ENCODE measurements around the gene TLL2.

The TLL2 gene

DNA sequence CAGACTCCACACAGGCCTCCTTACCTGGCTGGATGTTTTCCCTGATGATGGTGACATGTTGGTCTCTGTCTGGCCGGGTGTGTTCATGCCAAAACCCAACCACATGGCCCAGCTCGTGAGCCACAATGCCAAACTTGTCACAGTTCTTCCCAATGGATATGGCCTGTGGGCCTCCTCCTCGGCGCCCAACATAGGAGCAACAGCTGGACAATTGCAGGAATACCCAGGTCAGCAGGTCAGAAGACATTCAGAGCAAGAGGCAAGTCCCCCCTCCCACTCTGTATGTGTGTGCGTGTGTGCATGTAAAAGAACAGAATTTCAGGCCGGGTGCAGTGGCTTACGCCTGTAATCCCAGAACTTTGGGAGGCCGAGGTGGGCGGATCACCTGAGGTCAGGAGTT, 91.2 kb downstream of the TLL2 start:
- DNase-seq (ENCODE audit: low spot score), result no peak
- Histone ChIP-seq H3K4me3 (no peak overlapping the region), H3K27ac (no peak overlapping the region)
- TF ChIP-seq, protein P1, sequence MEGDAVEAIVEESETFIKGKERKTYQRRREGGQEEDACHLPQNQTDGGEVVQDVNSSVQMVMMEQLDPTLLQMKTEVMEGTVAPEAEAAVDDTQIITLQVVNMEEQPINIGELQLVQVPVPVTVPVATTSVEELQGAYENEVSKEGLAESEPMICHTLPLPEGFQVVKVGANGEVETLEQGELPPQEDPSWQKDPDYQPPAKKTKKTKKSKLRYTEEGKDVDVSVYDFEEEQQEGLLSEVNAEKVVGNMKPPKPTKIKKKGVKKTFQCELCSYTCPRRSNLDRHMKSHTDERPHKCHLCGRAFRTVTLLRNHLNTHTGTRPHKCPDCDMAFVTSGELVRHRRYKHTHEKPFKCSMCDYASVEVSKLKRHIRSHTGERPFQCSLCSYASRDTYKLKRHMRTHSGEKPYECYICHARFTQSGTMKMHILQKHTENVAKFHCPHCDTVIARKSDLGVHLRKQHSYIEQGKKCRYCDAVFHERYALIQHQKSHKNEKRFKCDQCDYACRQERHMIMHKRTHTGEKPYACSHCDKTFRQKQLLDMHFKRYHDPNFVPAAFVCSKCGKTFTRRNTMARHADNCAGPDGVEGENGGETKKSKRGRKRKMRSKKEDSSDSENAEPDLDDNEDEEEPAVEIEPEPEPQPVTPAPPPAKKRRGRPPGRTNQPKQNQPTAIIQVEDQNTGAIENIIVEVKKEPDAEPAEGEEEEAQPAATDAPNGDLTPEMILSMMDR (IDR thresholded peaks at IDR 0.05), result no peak

DNA sequence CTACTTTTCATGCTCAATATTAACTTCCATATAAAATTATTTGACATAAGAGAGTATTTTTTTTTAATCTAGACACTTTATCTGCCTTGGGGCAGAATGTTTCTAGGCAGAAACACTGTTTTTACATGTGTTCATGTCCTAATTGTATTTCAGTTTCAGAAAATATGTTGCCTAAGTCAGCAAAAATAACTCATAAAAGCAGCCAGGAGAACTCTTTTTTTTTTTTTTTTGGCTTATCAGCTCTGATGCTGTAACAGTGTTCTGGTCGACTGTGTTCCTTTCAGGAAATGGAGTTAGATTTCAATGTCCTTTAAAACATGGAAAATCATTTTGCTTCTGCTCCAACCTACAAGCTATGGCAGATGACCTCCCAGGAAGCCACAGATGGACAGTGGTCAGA, 91.7 kb downstream of the TLL2 start:
- Histone ChIP-seq H3K27ac (no peak overlapping the region), H3K4me3 (no peak overlapping the region)
- DNase-seq (ENCODE audit: low spot score), result no peak
- TF ChIP-seq, protein P1 (IDR thresholded peaks at IDR 0.05), result no peak

DNA sequence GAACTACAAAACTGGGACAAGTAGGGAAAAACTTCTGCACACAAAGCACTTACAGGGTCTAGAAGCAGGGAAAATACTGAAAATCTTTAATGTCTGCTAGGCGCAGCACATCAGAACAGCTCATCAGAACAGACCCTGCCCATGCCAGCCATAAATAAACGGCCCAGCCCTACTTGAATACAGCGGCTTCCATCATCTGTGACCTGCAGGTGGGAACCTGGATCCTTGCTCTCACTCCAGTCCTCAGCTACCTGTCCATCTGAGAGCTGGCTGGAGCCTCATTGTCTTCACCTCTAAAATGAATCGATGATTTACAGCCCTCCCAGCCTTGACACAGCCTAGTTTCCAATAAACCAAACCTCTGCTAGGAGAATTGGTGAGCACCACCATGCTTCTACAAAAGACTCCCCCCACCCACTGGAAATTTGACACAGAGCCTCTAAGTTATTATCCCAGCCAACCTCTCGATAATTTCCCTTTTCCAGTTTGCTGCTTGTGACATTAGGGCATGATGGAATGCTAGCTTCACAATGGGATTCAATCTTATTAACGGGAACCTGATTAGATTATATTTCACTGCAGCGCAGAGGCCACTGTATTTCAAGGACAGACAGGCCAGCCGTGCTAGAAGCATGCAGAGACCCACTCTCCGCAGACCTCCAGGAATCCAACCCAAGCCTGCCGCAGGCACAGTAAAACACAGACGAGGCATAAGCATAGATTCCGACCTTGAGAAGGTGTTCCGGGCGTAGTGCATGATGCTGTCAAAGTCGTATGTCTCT, 93.3 kb downstream of the TLL2 start:
- TF ChIP-seq, protein P1 (IDR thresholded peaks at IDR 0.05), result no peak
- no peak for DNase-seq (ENCODE audit: low spot score)

DNA sequence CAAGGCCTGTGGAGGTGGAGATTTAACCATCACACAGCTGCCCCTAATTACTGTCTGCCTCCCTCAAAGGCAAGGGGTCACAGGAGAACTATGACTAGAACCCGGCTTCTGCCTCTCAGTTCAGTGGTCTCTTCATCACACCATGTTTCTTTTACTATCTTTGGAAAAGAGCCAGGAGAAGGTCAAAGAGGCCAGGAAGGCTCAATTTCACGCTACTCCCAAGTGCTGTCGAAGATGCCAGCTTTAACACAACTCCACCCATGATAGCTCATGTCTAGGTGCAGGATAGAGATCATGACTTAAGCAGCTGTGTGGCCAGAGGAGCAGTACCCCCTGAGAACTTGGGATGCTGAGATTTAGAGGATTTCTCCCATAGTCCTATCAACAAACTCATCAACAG, 94.4 kb downstream of the TLL2 start:
- Histone ChIP-seq H3K27ac (no peak overlapping the region), H3K4me3 (no peak overlapping the region)
- no peak for DNase-seq (ENCODE audit: low spot score)
- TF ChIP-seq, protein P1 (IDR thresholded peaks at IDR 0.05), result no peak

More for the DNA sequence above, 93.3 kb downstream of the TLL2 start:
- H3K27ac ChIP-seq, result no peak overlapping the region
- H3K4me3 ChIP-seq, result no peak overlapping the region

DNA sequence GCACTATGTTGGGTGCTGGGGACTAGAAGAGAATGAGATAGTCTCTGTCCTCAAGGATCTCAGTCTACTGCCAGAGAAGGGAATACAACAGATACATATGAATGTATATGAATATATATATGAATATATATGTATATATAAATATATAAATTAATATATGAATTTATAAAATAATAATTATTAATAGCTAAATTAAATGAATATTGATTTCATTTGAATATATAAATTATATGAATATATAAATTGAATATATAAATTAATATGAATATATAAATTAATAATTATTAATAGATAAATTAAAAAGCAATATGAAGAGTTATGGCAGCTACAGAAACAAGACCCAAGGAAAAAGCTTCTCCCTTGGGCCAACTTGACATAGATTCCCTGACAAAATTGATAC, 95.1 kb downstream of the TLL2 start:
- no peak for DNase-seq (ENCODE audit: low spot score)
- no peak overlapping the region for H3K27ac ChIP-seq
- H3K4me3 ChIP-seq, result no peak overlapping the region
- TF ChIP-seq, protein P1 (IDR thresholded peaks at IDR 0.05), result no peak

DNA sequence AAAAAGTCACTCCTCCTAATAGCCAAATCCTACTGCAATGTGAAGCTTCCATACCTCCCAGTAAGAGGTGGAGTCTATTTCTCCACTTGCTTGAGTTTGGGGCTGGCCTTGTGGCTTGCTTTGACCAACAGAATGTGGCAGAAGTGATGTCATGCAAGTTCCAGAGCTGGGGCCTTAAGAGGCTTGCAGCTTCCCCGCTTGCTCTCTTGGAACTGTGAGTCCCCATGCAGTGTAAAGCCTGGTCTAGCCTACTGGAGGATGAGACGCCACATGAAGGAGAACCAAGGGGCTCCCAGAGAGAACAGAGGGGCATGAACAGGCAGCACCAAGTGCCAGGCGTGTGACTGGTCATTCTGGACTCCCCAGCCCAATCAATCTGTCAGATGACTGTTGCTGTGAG, 96.3 kb downstream of the TLL2 start:
- TF ChIP-seq, protein P1 (IDR thresholded peaks at IDR 0.05), result no peak
- no peak for DNase-seq (ENCODE audit: low spot score)
- no peak overlapping the region for H3K4me3 ChIP-seq
- no peak overlapping the region for H3K27ac ChIP-seq

DNA sequence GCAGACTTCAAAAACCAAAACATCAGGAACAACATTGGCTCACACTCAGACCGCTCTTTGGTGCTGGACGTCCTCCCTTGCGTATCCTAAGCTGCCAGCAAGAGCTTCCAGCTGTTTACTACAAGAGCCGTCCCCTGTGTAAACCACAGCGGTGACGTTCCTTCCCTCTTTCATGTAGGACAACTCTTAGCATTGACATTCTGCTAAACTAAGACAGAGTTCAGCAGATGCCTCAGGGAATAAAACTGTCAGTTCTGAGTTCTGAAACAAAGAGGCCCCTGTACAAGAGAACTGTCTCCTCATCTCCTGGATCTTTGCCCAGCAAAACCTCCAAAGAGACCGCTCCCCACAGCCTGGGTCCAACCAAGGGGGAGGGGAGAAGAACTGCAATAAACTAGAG, 97.1 kb downstream of the TLL2 start:
- TF ChIP-seq, protein P1 (IDR thresholded peaks at IDR 0.05), result no peak
- H3K4me3 ChIP-seq, result no peak overlapping the region
- DNase-seq (ENCODE audit: low spot score), result no peak
- H3K27ac ChIP-seq, result no peak overlapping the region
